Uterine smooth muscle cell (primary cell): Measurements from ENCODE around the gene LCE3D. TPM values are rescaled to one million over a fixed set of nuclear protein-coding genes. Genes with fewer than 3 reads are reported as not detected.

Source experiments
- total RNA-seq: library from RNA; depleted of rRNA; stranded (reverse); fragments of >200 nt; gene quantifications from 2 replicates; pipeline ENCODE4 v1.2.3, GENCODE V29; 2014

Gene LCE3D
- total RNA-seq = not detected in 2 replicates

GRCh38 chr1:152580433-152580832 is at the start of gene LCE3D:
Gene LCE3D, minus strand, starts transcription at chr1:152580516. Its CDS starts 580 bp downstream, at chr1:152579936.

GRCh38 chr1:152622803-152623202 is 42.5 kb upstream of the LCE3D start, which contains the start of gene LCE3A:
Gene LCE3A, minus strand, starts transcription at chr1:152623103. Its CDS starts 0 bp downstream, at chr1:152623103.

GRCh38 chr1:152613511-152613910 is 33.2 kb upstream of the LCE3D start, which contains the start of gene LCE3B:
Gene LCE3B, plus strand, starts transcription at chr1:152613811. Its CDS starts 0 bp downstream, at chr1:152613811.

DNA sequence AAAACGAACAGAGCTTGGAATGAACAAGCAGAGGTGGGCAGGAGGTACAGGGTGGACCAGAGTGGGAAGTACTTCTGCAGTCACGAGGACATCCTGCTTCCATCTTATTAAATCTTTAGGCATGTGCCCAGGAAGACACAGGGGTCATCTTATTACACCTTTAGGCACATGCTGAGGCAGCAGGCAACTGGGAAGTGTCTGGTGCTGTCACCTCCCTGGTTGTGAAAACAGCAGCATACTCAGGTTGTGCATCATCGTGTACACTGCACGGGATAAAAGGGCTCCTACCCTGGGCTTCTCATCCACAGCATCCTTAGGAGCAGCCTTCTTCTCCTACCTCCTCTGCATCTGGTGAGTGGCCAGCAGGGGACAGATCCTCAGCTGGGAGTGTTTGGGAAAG is 19.6 kb upstream of the LCE3D start, which contains the start of gene LCE3C:
TSS of gene LCE3C (plus strand) at position 301 of the 400 bp plus-strand sequence. CDS start 498 bp downstream, outside the sequence.

DNA sequence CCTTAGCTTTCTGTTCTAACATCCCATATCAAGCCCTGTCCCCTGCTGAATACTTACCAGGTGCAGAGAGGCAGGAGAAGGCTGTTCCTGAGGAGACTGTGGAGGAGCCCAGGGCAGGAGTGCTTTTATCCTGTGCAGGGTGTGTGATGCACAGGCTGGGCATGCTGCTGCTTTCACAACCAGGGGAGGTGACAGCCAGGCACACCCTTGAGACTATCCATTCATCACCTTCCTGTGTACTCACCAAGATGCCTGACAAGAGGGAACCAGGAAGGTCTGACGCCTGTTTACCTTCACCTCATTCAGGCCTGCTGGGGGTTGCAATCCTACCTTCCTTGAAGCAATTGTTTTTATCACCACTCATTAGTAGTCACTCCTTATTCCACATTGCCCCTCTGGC is 13.6 kb downstream of the LCE3D start, which contains the start of gene LCE3E:
TSS of gene LCE3E (minus strand) at position 100 of the 400 bp plus-strand sequence. CDS start 572 bp downstream, outside the sequence.

Other genes starting within 250 kb of the LCE3D start
- under 0.01 TPM in 1 of 2 replicates, not detected in the other for gene FLG2, start 220.5 kb downstream of the LCE3D start, total RNA-seq
- gene CRNN, start 166.3 kb downstream of the LCE3D start, total RNA-seq = not detected in 2 replicates
- gene LCE5A, start 69.7 kb downstream of the LCE3D start, total RNA-seq = not detected in 2 replicates
- not detected in 2 replicates for gene CRCT1, start 66.0 kb downstream of the LCE3D start, total RNA-seq
- not detected in 2 replicates for gene LCE3E, start 13.7 kb downstream of the LCE3D start, total RNA-seq
- not detected in 2 replicates for gene LCE3C, start 19.7 kb upstream of the LCE3D start, total RNA-seq
- gene LCE3B, start 33.3 kb upstream of the LCE3D start, total RNA-seq = not detected in 2 replicates
- not detected in 2 replicates for gene LCE3A, start 42.6 kb upstream of the LCE3D start, total RNA-seq
- gene LCE2D, start 82.9 kb upstream of the LCE3D start, total RNA-seq = not detected in 2 replicates
- not detected in 2 replicates for gene LCE2C, start 94.8 kb upstream of the LCE3D start, total RNA-seq
- gene LCE2B, start 105.6 kb upstream of the LCE3D start, total RNA-seq = not detected in 2 replicates
- gene LCE2A, start 117.8 kb upstream of the LCE3D start, total RNA-seq = 0.25 and 2.2 TPM in 2 replicates
- gene LCE4A, start 127.6 kb upstream of the LCE3D start, total RNA-seq = not detected in 2 replicates
- not detected in 2 replicates for gene KPRP, start 177.5 kb upstream of the LCE3D start, total RNA-seq
- gene LCE1F, start 194.6 kb upstream of the LCE3D start, total RNA-seq = 0.62 TPM in 1 of 2 replicates, not detected in the other
- gene LCE1E, start 205.7 kb upstream of the LCE3D start, total RNA-seq = not detected in 2 replicates
- gene LCE1D, start 216.2 kb upstream of the LCE3D start, total RNA-seq = not detected in 2 replicates
- not detected in 2 replicates for gene LCE1C, start 226.1 kb upstream of the LCE3D start, total RNA-seq
- not detected in 2 replicates for gene LCE1B, start 231.5 kb upstream of the LCE3D start, total RNA-seq
- not detected in 2 replicates for gene LCE1A, start 247.0 kb upstream of the LCE3D start, total RNA-seq